Measurements from ENCODE around the gene UNC13D. TPM values are rescaled to one million over a fixed set of nuclear protein-coding genes. Genes with fewer than 3 reads are reported as not detected.

The UNC13D gene
- total RNA-seq (100 to 1,000 TPM; 145 to 201 (median 152) TPM), polyA plus RNA-seq (10 to 100 TPM; 44.5 to 83.3 TPM), total RNA-seq (175 reads per million, percentile 92 among the genes with 10 or more reads in this experiment)

GRCh38 chr17:75843577-75844529, at the start of gene UNC13D:
Gene UNC13D (minus strand): TSS chr17:75844404. CDS start chr17:75844337, 67 bp downstream.
- peaks cover 0 to 25% (median 10%) of the 10 kb centered on the region in 5 donors for H3K36me3 Mint-ChIP-seq

GRCh38 chr17:75893305-75894048, 49.3 kb upstream of the UNC13D start:
- Mint-ChIP-seq H3K4me1 (peaks cover 22 to 32% (median 27%) of the 10 kb centered on the region in 7 donors), H3K4me3 (peak overlapping the region in 9 of 10 donors; percentile 13 to 74 (median 54)), H3K27ac (peak overlapping the region in 8 of 9 donors; percentile 62 to 90 (median 78)), H3K27me3 (no peaks in the 10 kb centered on the region), H3K9me3 (no peaks in the 10 kb centered on the region), H3K36me3 (peaks cover 0 to 13% (median 0%) of the 10 kb centered on the region in 5 donors)
- CTCF ChIA-PET, result no interaction called here
- DNase-seq (no peak), ATAC-seq (no peak)
- Histone ChIP-seq H3K9me3 (ENCODE audit: control insufficient read depth in 2 of 3, low read length in 3 of 3) (no peaks in the 10 kb centered on the region), H3K27me3 (ENCODE audit: control insufficient read depth in 2 of 2, insufficient read depth in 2 of 2, low read length in 2 of 2) (no peaks in the 10 kb centered on the region), H3K27ac (ENCODE audit: low read depth, low read length) (no peak overlapping the region), H3K4me1 (ENCODE audit: control insufficient read depth in 2 of 2, insufficient read depth in 2 of 2, low read length in 2 of 2) (peaks cover 8 to 12% of the 10 kb centered on the region in 2 donors), H3K4me3 (ENCODE audit: low read length) (no peak overlapping the region), H3K36me3 (ENCODE audit: control insufficient read depth in 2 of 3, insufficient read depth in 3 of 3, low read length in 3 of 3) (peaks cover 0 to 33% (median 0%) of the 10 kb centered on the region in 3 experiments)
- POLR2A ChIA-PET, result interaction anchor here (0.9 to 7.1 kb wide), 7 partner anchors 9 to 117 kb away, joined by 3 to 106 read pairs (median 6); partner anchors contain the start of genes MRPL38, TRIM47, UNC13D and WBP2
- intact Hi-C loops (cut with micrococcal nuclease), result no loop called here

More at GRCh38 chr17:75843577-75844529, at the start of gene UNC13D:
- Histone ChIP-seq H3K27me3 (ENCODE audit: control insufficient read depth in 2 of 2, insufficient read depth in 2 of 2, low read length in 2 of 2) (no peaks in the 10 kb centered on the region), H3K27ac (ENCODE audit: low read depth, low read length) (peak within 1 kb of the TSS; percentile 97), H3K4me1 (ENCODE audit: control insufficient read depth in 2 of 2, insufficient read depth in 2 of 2, low read length in 2 of 2) (peaks cover 21 to 29% of the 10 kb centered on the region in 2 donors), H3K36me3 (ENCODE audit: control insufficient read depth in 2 of 3, insufficient read depth in 3 of 3, low read length in 3 of 3) (peaks cover under 1 to 65% (median 12%) of the 10 kb centered on the region in 3 experiments), H3K4me3 (ENCODE audit: low read length) (peak within 1 kb of the TSS; percentile 97), H3K9me3 (ENCODE audit: control insufficient read depth in 2 of 3, low read length in 3 of 3) (no peaks in the 10 kb centered on the region)
- peak within 1 kb of the TSS; percentile 83 to 98 (median 92) for H3K27ac Mint-ChIP-seq
- H3K9me3 Mint-ChIP-seq, result no peaks in the 10 kb centered on the region
- DNase-seq, result peak; percentile 41 to 71 (median 66)
- peak; percentile 73 for ATAC-seq
- peak within 1 kb of the TSS; percentile 86 to 98 (median 93) for H3K4me3 Mint-ChIP-seq
- ChIA-PET POLR2A (interaction anchor here (0.6 to 16.6 kb wide), 22 partner anchors 9 to 166 kb away, joined by 3 to 238 read pairs (median 6); partner anchors contain the start of genes TRIM47, TRIM65, UNK and WBP2), CTCF (interaction anchor here (0.5 to 3.3 kb wide), 8 partner anchors 9 to 90 kb away, joined by 3 to 17 read pairs (median 4); partner anchors contain the start of genes TRIM65 and WBP2)
- peaks cover 4 to 28% (median 21%) of the 10 kb centered on the region in 7 donors for H3K4me1 Mint-ChIP-seq
- no peaks in the 10 kb centered on the region for H3K27me3 Mint-ChIP-seq
- intact Hi-C loops (cut with micrococcal nuclease), result loop anchor here (1.0 to 5.0 kb wide), 7 partner anchors 11 to 67 kb away; partner anchors contain the start of genes TRIM65 (in 1 of the 2), UNK (in 1 of the 2) and WBP2 (in 1 of the 2)

GRCh38 chr17:75892556-75893224, 48.5 kb upstream of the UNC13D start:
- ATAC-seq, result no peak
- H3K27ac Mint-ChIP-seq, result no peak overlapping the region

DNA sequence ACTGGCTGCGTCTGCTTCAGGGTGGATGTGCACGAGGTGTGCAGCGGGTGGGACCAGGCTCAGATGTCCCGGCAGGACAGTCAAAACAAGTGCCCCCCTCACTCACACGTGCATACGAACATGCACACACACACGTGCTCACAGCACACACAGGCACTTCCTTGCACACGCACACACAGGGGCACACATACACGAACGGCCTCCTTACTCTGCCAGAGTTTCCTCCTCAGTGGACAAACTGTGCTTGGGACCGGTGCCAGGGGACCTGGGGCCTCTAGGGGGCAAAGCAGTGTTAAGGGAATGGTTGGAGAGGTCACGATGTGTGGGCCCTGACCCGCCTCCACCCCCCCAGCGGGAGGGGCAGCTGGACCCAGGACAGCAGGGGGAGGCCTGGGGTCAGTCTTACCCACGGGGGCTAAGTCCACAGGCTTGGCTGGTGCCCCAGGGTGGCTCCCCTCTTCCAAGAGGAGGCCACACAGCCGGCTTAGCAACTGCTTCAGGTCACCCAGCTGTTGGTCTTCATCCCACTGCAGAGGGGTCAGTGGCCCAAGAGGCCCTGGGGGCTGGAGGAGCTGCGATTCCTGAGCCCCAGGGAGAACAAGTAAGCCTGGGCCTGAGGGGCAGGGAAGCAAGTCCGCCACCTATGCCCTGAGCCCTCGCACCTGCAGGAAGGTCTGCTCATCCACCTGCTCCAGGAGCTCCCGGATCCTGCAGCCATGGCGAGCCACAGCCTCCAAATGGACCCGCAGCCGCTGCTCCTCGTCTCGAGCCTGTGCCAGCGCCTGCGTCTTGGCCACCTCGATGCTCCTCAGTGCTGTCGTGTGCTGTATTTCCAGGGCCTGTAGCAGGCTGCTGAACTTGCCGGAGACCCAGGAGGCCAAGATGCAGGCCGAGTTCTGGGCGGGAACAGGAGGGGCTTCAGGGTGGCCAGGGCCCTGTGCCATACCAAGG, 47.7 kb upstream of the UNC13D start:
- POLR2A ChIA-PET, result interaction anchor here (1.0 to 2.5 kb wide), 2 partner anchors 16 to 116 kb away, joined by 4 to 6 read pairs; no protein-coding TSS in a partner anchor

More at GRCh38 chr17:75892556-75893224, 48.5 kb upstream of the UNC13D start:
- H3K36me3 ChIP-seq (ENCODE audit: control insufficient read depth in 2 of 3, insufficient read depth in 3 of 3, low read length in 3 of 3), result peaks cover 0 to 26% (median 0%) of the 10 kb centered on the region in 3 experiments
- no peaks in the 10 kb centered on the region for H3K27me3 ChIP-seq (ENCODE audit: control insufficient read depth in 2 of 2, insufficient read depth in 2 of 2, low read length in 2 of 2)
- no peak overlapping the region for H3K4me3 ChIP-seq (ENCODE audit: low read length)
- DNase-seq, result no peak
- Mint-ChIP-seq H3K4me3 (no peak overlapping the region), H3K27me3 (no peaks in the 10 kb centered on the region), H3K36me3 (peaks cover 0 to 13% (median 0%) of the 10 kb centered on the region in 5 donors), H3K9me3 (no peaks in the 10 kb centered on the region), H3K4me1 (peaks cover 22 to 31% (median 25%) of the 10 kb centered on the region in 7 donors)
- H3K4me1 ChIP-seq (ENCODE audit: control insufficient read depth in 2 of 2, insufficient read depth in 2 of 2, low read length in 2 of 2), result peaks cover 8 to 12% of the 10 kb centered on the region in 2 donors
- ChIA-PET POLR2A (interaction anchor here (0.5 to 7.1 kb wide), 7 partner anchors 10 to 116 kb away, joined by 3 to 106 read pairs (median 5); partner anchors contain the start of genes MRPL38, TRIM47 and UNC13D), CTCF (interaction anchor here (1.3 kb wide), 1 partner anchor 15 kb away, joined by 6 read pairs; the partner anchor contains the start of gene TRIM47)
- H3K9me3 ChIP-seq (ENCODE audit: control insufficient read depth in 2 of 3, low read length in 3 of 3), result no peaks in the 10 kb centered on the region
- no peak overlapping the region for H3K27ac ChIP-seq (ENCODE audit: low read depth, low read length)
- intact Hi-C loops (cut with micrococcal nuclease), result no loop called here

GRCh38 chr17:75891022-75891604, 46.9 kb upstream of the UNC13D start:
- peaks cover 8 to 12% of the 10 kb centered on the region in 2 donors for H3K4me1 ChIP-seq (ENCODE audit: control insufficient read depth in 2 of 2, insufficient read depth in 2 of 2, low read length in 2 of 2)
- peaks cover 0 to 25% (median 0%) of the 10 kb centered on the region in 3 experiments for H3K36me3 ChIP-seq (ENCODE audit: control insufficient read depth in 2 of 3, insufficient read depth in 3 of 3, low read length in 3 of 3)
- POLR2A ChIA-PET, result interaction anchor here (1.6 to 2.5 kb wide), 2 partner anchors 9 to 115 kb away, joined by 5 to 6 read pairs; no protein-coding TSS in a partner anchor
- ATAC-seq (no peak), DNase-seq (no peak)
- CTCF ChIA-PET, result interaction anchor here (1.3 kb wide), 1 partner anchor 13 kb away, joined by 6 read pairs; the partner anchor contains the start of gene TRIM47
- no peaks in the 10 kb centered on the region for H3K9me3 ChIP-seq (ENCODE audit: control insufficient read depth in 2 of 3, low read length in 3 of 3)
- H3K27me3 ChIP-seq (ENCODE audit: control insufficient read depth in 2 of 2, insufficient read depth in 2 of 2, low read length in 2 of 2), result no peaks in the 10 kb centered on the region
- H3K27ac ChIP-seq (ENCODE audit: low read depth, low read length), result no peak overlapping the region
- peaks cover 0 to 13% (median 0%) of the 10 kb centered on the region in 5 donors for H3K36me3 Mint-ChIP-seq
- H3K4me1 Mint-ChIP-seq, result peaks cover 19 to 26% (median 22%) of the 10 kb centered on the region in 7 donors
- H3K4me3 Mint-ChIP-seq, result no peak overlapping the region
- no peaks in the 10 kb centered on the region for H3K27me3 Mint-ChIP-seq
- no peak overlapping the region for H3K27ac Mint-ChIP-seq
- H3K9me3 Mint-ChIP-seq, result no peaks in the 10 kb centered on the region
- intact Hi-C loops (cut with micrococcal nuclease), result no loop called here
- H3K4me3 ChIP-seq (ENCODE audit: low read length), result no peak overlapping the region

More for the DNA sequence above, 47.7 kb upstream of the UNC13D start:
- Histone ChIP-seq H3K27ac (ENCODE audit: low read depth, low read length) (no peak overlapping the region), H3K4me3 (ENCODE audit: low read length) (no peak overlapping the region), H3K27me3 (ENCODE audit: control insufficient read depth in 2 of 2, insufficient read depth in 2 of 2, low read length in 2 of 2) (no peaks in the 10 kb centered on the region), H3K36me3 (ENCODE audit: control insufficient read depth in 2 of 3, insufficient read depth in 3 of 3, low read length in 3 of 3) (peaks cover 0 to 25% (median 0%) of the 10 kb centered on the region in 3 experiments), H3K9me3 (ENCODE audit: control insufficient read depth in 2 of 3, low read length in 3 of 3) (no peaks in the 10 kb centered on the region), H3K4me1 (ENCODE audit: control insufficient read depth in 2 of 2, insufficient read depth in 2 of 2, low read length in 2 of 2) (peaks cover 8 to 12% of the 10 kb centered on the region in 2 donors)
- no peak for DNase-seq
- Mint-ChIP-seq H3K36me3 (peaks cover 0 to 13% (median 0%) of the 10 kb centered on the region in 5 donors), H3K4me1 (peaks cover 19 to 27% (median 22%) of the 10 kb centered on the region in 7 donors), H3K9me3 (no peaks in the 10 kb centered on the region), H3K4me3 (no peak overlapping the region), H3K27me3 (no peaks in the 10 kb centered on the region), H3K27ac (no peak overlapping the region)
- intact Hi-C loops (cut with micrococcal nuclease), result no loop called here
- ATAC-seq, result no peak
- CTCF ChIA-PET, result interaction anchor here (1.3 kb wide), 1 partner anchor 14 kb away, joined by 6 read pairs; the partner anchor contains the start of gene TRIM47

All from naive thymus-derived CD4-positive, alpha-beta T cell (primary cell).